Measurements from ENCODE around the gene PLCD3. TPM values are rescaled to one million over a fixed set of nuclear protein-coding genes. Genes with fewer than 3 reads are reported as not detected.

Gene PLCD3, protein sequence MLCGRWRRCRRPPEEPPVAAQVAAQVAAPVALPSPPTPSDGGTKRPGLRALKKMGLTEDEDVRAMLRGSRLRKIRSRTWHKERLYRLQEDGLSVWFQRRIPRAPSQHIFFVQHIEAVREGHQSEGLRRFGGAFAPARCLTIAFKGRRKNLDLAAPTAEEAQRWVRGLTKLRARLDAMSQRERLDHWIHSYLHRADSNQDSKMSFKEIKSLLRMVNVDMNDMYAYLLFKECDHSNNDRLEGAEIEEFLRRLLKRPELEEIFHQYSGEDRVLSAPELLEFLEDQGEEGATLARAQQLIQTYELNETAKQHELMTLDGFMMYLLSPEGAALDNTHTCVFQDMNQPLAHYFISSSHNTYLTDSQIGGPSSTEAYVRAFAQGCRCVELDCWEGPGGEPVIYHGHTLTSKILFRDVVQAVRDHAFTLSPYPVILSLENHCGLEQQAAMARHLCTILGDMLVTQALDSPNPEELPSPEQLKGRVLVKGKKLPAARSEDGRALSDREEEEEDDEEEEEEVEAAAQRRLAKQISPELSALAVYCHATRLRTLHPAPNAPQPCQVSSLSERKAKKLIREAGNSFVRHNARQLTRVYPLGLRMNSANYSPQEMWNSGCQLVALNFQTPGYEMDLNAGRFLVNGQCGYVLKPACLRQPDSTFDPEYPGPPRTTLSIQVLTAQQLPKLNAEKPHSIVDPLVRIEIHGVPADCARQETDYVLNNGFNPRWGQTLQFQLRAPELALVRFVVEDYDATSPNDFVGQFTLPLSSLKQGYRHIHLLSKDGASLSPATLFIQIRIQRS
- 27.7 and 31.0 TPM in 2 replicates for total RNA-seq

DNA sequence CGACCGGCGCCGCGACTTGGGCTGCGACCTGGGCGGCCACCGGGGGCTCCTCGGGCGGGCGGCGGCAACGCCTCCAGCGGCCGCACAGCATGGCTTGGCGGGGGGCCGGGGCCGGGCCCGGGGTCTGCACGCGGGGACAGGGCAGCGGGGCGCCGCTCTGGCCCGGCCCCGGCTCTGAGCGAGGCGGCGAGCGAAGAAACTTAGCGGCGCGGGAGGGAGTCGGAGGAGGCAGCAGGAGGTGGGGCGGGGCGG lies at the start of gene PLCD3:
TSS of gene PLCD3 (minus strand) at position 196 of the 252 bp plus-strand sequence. CDS start at position 91, 105 bp downstream.

DNA sequence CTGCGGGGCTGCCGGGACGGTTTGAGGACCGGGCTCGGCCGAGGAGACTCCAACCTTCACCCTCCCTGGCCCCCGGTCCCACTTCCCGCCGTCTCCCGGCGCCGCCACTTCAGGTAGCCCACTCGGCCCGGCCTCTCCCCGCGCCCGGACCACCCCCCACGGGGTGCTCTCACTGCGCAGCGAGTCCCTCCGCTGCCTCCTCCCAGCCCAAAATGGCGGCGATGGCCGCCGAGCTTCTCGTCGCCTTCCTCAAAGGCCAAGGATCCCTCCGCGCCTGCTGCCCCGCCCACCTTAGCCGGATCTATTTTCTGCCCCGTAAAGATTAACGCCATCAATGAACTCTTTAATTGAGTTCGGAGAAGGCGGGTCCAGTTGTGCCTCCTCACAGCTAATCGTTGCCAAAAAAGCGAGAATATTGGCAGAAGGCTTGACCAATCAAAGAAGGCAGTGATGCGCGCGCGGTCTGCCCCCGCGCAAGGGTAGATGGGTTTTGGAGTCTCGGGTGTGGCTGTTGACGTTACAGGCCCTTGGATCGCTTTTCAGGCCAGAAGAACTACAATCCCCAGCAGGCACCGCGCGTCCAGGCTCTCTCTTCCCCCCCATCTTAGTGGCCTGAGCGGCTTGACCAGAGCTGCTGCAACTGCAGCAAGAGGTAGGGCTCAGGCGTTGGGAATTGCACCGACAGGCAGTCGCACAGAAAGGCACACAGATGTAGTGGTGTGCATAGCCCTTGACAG lies 29.1 kb upstream of the PLCD3 start, which contains the start of gene HEXIM2:
TSS of gene HEXIM2 (plus strand) at position 588 of the 737 bp plus-strand sequence. CDS start 919 bp downstream, outside the sequence.

DNA sequence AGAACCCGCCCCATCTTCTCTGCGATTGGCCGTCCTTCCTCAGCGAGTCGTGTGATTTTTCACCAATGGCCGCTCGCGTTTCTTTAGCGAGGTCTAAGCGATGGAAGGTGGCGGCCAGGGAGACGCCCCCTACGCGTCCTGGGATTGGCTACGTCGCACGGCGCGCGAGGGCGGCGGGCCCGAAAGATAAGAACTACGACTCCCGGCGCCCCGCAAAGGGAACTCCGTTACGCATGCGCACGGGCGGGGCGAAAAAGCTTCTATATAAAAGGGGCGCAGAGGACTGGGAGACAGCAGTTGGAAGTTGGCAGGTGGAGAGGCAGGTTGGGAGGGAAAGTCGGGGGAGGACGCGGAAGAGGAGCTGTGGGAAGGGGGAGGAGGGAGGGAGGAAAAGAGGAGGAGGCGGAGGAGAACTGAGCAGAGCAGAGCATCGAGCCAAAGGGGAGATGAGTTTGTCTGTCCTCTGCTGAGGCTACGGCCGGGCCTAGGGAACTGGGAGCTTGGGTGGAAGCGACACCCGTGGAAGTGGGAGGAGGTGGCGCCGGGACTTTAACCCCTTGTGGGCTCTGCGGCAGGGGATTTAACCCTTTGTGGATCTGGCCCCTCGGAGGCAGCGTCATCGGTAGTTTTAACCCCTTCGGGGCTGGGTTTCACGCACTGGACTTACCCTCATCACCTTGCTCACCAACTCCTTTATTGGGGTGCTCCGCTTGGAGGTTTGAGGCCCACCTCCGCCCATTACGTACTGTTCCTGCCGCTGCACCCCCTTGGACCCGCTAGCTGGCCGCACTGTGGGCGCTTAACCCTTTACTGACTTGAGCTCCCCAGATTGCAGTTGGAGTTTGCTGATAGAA lies 16.1 kb upstream of the PLCD3 start, which contains the start of gene HEXIM1:
TSS of gene HEXIM1 (plus strand) at position 293 of the 854 bp plus-strand sequence. CDS start 716 bp downstream, outside the sequence.

DNA sequence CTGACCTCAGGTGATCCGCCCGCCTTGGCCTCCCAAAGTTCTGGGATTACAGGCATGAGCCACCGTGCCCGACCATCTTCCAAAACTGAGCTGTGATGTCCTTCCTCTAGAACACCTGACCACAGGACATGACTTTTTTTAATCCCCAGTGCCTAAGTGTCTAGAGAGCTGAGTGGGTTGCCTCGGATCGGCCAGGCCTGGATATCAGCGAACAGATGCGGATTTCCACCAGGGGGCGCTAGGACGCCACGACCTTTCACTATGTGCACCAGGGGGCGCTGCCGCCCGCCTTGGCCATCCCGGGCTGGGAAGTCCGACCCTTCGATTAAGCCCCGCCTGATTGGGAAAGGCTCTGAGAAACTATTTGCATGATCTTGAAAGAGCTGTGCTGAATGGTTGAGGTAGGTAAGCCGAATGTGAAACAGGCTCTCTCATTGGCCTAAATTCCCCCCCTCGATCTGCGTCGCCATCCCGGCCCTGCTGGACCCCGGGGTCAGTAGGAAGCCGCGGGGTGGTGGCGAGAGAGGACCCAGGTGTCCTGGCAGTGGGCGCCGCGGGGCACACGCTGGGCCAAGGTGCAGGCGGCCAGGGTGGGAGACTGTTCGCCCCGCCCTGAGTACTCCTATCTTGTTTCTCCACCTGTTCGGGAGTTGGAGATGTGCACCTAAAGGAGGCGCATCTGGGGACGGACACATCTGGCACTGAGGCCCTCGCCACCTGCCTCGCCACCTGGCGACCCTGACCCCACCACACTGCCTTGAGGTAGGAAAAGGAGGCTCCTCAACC lies 3.1 kb upstream of the PLCD3 start, which contains the start of gene ACBD4:
TSS of gene ACBD4 (plus strand) at position 496 of the 786 bp plus-strand sequence. CDS start 458 bp downstream, outside the sequence.

DNA sequence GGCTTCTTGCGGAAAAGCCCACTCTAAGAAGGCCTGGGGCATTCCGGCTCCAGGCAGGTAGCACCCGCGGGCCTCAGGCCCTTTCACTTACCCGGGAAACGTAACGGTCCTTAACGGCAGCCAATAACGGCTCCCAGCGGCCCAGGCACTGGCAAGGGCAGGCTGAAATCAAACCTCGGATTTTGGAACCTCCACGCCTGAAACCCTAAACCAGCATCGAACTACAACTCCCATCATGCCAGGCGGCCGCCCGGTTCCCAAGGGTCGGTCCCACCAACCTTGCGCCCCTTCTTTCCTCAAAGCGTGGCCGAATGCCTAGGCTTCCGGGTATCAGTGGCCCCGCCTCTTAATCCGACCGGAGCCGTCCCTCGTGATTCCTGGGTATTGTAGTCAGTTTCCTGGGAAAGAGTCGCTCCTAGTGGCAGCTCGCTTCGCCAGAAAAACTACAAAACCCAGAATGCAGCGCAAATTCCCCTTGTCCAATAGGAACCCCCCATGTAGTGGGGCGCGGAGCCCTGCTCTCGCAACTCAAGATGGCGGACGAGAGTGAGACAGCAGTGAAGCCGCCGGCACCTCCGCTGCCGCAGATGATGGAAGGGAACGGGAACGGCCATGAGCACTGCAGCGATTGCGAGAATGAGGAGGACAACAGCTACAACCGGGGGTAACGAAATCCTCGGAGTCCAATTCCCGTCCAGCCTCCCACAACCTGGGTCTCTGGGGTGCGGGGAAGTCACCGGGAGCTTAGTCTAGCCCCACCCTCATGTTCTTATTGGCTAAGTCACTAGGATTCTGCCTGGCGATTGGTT lies 71.3 kb downstream of the PLCD3 start, which contains the start of gene NMT1:
TSS of gene NMT1 (plus strand) at position 521 of the 809 bp plus-strand sequence. CDS start at position 534, 13 bp downstream.

Small RNA genes within 50 kb of the gene (small RNA-seq; reads per million reads assigned to genes)
- not detected for gene MIR6784
- gene RF00019 = not detected

Other genes with a start within 250 kb of the PLCD3 start
- gene EFTUD2, start 233.1 kb downstream of the PLCD3 start, total RNA-seq = 201 and 220 TPM in 2 replicates
- 0.14 and 0.27 TPM in 2 replicates for gene GFAP, start 217.0 kb downstream of the PLCD3 start, total RNA-seq
- gene KIF18B, start 184.7 kb downstream of the PLCD3 start, total RNA-seq = 12.0 and 22.3 TPM in 2 replicates
- 0.13 TPM in 1 of 2 replicates, not detected in the other for gene C1QL1, start 164.2 kb downstream of the PLCD3 start, total RNA-seq
- 29.0 and 29.1 TPM in 2 replicates for gene DCAKD, start 80.9 kb downstream of the PLCD3 start, total RNA-seq
- gene NMT1, start 71.2 kb downstream of the PLCD3 start, total RNA-seq = 75.4 and 84.6 TPM in 2 replicates
- gene ACBD4, start 3.2 kb upstream of the PLCD3 start, total RNA-seq = 2.7 and 6.7 TPM in 2 replicates
- gene HEXIM1, start 16.0 kb upstream of the PLCD3 start, total RNA-seq = 10.4 and 10.8 TPM in 2 replicates
- gene HEXIM2, start 29.4 kb upstream of the PLCD3 start, total RNA-seq = 3.1 and 3.6 TPM in 2 replicates
- gene FMNL1, start 89.4 kb upstream of the PLCD3 start, total RNA-seq = 0.93 and 1.1 TPM in 2 replicates
- not detected in 2 replicates for gene SPATA32, start 129.6 kb upstream of the PLCD3 start, total RNA-seq
- 3.4 and 4.1 TPM in 2 replicates for gene MAP3K14, start 184.5 kb upstream of the PLCD3 start, total RNA-seq

Measured in thoracic aorta endothelial cell (primary cell).